Loucy (cell line): Measurements from ENCODE around the gene CNOT11.

Experiments used
- H2AFZ ChIP-seq: fragments of 200-600 bp; sonication (generic); 2 replicates; pipeline ENCODE4 v1.6.0; 2016; ENCODE audit warnings: antibody characterized with exemption, mild to moderate bottlenecking, low read length, moderate library complexity
- H3F3A ChIP-seq: fragments of 200-600 bp; 2 replicates; pipeline ENCODE4 v1.6.0; 2016; ENCODE audit warnings: antibody characterized with exemption, low read depth, mild to moderate bottlenecking
- H3K27me3 ChIP-seq: fragments of 200-600 bp; sonication (generic); 2 replicates; pipeline ENCODE4 v1.6.1; 2014; ENCODE audit warnings: low read length, mild to moderate bottlenecking; ENCODE audit not compliant: insufficient read depth, poor library complexity, severe bottlenecking
- H3K36me3 ChIP-seq: fragments of 200-600 bp; sonication (generic); 2 replicates; pipeline ENCODE4 v1.6.1; 2016; ENCODE audit warnings: low read length; ENCODE audit not compliant: insufficient read depth
- H3K4me1 ChIP-seq: fragments of 200-600 bp; sonication (generic); 2 replicates; pipeline ENCODE4 v1.5.1; 2014; ENCODE audit warnings: low read length, mild to moderate bottlenecking; ENCODE audit not compliant: insufficient read depth, poor library complexity, severe bottlenecking
- H3K4me2 ChIP-seq: fragments of 200-600 bp; sonication (generic); 2 replicates; pipeline ENCODE4 v1.6.0; 2014; ENCODE audit warnings: antibody characterized with exemption, low read length, low read depth, mild to moderate bottlenecking; ENCODE audit not compliant: poor library complexity, severe bottlenecking
- H3K4me3 ChIP-seq: fragments of 200-600 bp; sonication (generic); 2 replicates; pipeline ENCODE4 v1.5.1; 2014; ENCODE audit warnings: low read length, mild to moderate bottlenecking, mixed read lengths; ENCODE audit not compliant: poor library complexity, severe bottlenecking
- H3K79me2 ChIP-seq: fragments of 200-600 bp; sonication (generic); 2 replicates; pipeline ENCODE4 v1.6.1; 2014; ENCODE audit warnings: low read length; ENCODE audit not compliant: insufficient read depth
- H3K9ac ChIP-seq: fragments of 200-600 bp; sonication (generic); 2 replicates; pipeline ENCODE4 v1.6.0; 2014; ENCODE audit warnings: mild to moderate bottlenecking, low read depth, low read length, moderate library complexity; ENCODE audit not compliant: poor library complexity, severe bottlenecking
- H3K9me2 ChIP-seq: fragments of 200-600 bp; sonication (generic); replicated peaks from 2 replicates; pipeline ENCODE4 v1.6.1; 2016; ENCODE audit warnings: low read depth, low read length, mixed read lengths
- H3K9me3 ChIP-seq: fragments of 200-600 bp; sonication (generic); 2 replicates; pipeline ENCODE4 v1.6.1; 2014; ENCODE audit warnings: mild to moderate bottlenecking, antibody characterized with exemption, low read length, low read depth; ENCODE audit not compliant: insufficient read depth
- H4K20me1 ChIP-seq: fragments of 200-600 bp; sonication (generic); 2 replicates; pipeline ENCODE4 v1.6.0; 2014; ENCODE audit warnings: antibody characterized with exemption, low read length, mild to moderate bottlenecking; ENCODE audit not compliant: insufficient read depth, poor library complexity, severe bottlenecking
- CTCF ChIP-seq: fragments of 200-600 bp; sonication (generic); conservative IDR thresholded peaks from 2 replicates; pipeline ENCODE4 v1.5.1; 2014; ENCODE audit warnings: mild to moderate bottlenecking, antibody characterized with exemption, low read length
- EZH2phosphoT487 ChIP-seq: fragments of 200-600 bp; IDR thresholded peaks from 2 replicates; pipeline ENCODE4 v1.6.1; 2018; ENCODE audit warnings: antibody characterized with exemption, mild to moderate bottlenecking, moderate library complexity, borderline replicate concordance

The CNOT11 gene

DNA sequence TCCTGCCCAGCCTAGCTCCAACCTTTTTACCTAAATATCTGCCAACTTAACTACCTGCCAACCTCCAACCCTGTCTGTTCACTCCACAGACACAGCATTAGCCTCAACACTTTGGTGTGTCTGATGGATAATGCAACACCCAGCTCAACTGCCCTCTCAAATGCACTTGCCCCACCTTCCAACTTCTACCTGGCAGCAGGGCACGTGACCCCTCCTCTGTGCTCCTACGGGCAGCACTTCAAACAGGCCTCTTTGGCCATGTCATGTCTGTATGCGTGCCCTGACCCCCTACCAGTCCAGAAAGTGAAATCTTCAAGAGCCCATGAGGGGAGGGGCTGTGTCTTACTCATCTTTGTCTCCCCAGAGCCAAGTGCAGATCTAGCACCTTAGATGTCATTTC, 30.3 kb downstream of the CNOT11 start:
- Histone ChIP-seq H3K9me2 (no peaks in the 10 kb centered on the region), H3K79me2 (no peaks in the 10 kb centered on the region), H3K4me1 (peaks cover 7% of the 10 kb centered on the region), H3K27me3 (no peaks in the 10 kb centered on the region), H2AFZ (no peak overlapping the region), H3K4me2 (no peak overlapping the region), H4K20me1 (no peaks in the 10 kb centered on the region), H3K9me3 (no peaks in the 10 kb centered on the region), H3K9ac (no peak overlapping the region), H3F3A (0 out of 2 replicates have a peak, but pooled peaks cover under 1% of the 10 kb centered on the region), H3K36me3 (peaks cover 91% of the 10 kb centered on the region), H3K4me3 (no peak overlapping the region)
- no peak for TF ChIP-seq CTCF
- no peak for TF ChIP-seq EZH2phosphoT487

DNA sequence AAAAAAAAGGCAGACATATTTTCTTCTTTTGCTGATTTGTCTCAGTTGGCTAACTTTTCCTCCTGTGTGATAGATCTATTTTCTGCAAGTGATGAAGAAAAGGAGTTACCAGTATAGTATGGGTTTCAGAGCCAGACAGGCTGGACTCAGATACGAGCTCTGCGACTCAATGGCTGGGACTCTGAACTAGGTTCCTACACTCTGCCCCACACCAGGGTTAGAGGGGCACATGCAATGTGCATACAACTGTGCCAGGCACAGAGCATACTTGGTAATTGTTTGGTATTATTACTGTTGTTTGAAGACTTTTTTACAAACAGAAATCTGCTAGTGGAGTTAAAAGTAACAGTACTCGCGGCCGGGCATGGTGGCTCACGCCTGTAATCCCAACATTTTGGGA, 34.0 kb downstream of the CNOT11 start:
- Histone ChIP-seq H3K9me2 (no peaks in the 10 kb centered on the region), H3F3A (no peaks in the 10 kb centered on the region), H3K9me3 (no peaks in the 10 kb centered on the region), H3K27me3 (no peaks in the 10 kb centered on the region), H3K36me3 (peaks cover 75% of the 10 kb centered on the region), H3K79me2 (no peaks in the 10 kb centered on the region), H3K4me1 (no peaks in the 10 kb centered on the region), H3K4me2 (no peak overlapping the region), H3K9ac (no peak overlapping the region), H3K4me3 (no peak overlapping the region), H2AFZ (no peak overlapping the region), H4K20me1 (no peaks in the 10 kb centered on the region)
- TF ChIP-seq EZH2phosphoT487 = no peak
- no peak for TF ChIP-seq CTCF

GRCh38 chr2:101287303-101287702, 34.6 kb downstream of the CNOT11 start:
- no peak overlapping the region for H3K9ac ChIP-seq
- no peaks in the 10 kb centered on the region for H3K9me3 ChIP-seq
- no peaks in the 10 kb centered on the region for H3K79me2 ChIP-seq
- no peak for TF ChIP-seq CTCF
- no peak for TF ChIP-seq EZH2phosphoT487
- H3K36me3 ChIP-seq = peaks cover 75% of the 10 kb centered on the region
- no peaks in the 10 kb centered on the region for H3F3A ChIP-seq
- no peaks in the 10 kb centered on the region for H4K20me1 ChIP-seq
- H3K27me3 ChIP-seq = no peaks in the 10 kb centered on the region
- no peak overlapping the region for H2AFZ ChIP-seq
- no peaks in the 10 kb centered on the region for H3K4me1 ChIP-seq
- H3K9me2 ChIP-seq = no peaks in the 10 kb centered on the region
- no peak overlapping the region for H3K4me3 ChIP-seq
- no peak overlapping the region for H3K4me2 ChIP-seq
